Globus pallidus (tissue), 1 donor: ENCODE data around the gene ASTN1.

Experiments
- DNase-seq: peaks from one replicate; pipeline ENCODE4 v3.0.0-alpha.2; 2015; ENCODE audit warnings: low spot score

The ASTN1 gene

DNA sequence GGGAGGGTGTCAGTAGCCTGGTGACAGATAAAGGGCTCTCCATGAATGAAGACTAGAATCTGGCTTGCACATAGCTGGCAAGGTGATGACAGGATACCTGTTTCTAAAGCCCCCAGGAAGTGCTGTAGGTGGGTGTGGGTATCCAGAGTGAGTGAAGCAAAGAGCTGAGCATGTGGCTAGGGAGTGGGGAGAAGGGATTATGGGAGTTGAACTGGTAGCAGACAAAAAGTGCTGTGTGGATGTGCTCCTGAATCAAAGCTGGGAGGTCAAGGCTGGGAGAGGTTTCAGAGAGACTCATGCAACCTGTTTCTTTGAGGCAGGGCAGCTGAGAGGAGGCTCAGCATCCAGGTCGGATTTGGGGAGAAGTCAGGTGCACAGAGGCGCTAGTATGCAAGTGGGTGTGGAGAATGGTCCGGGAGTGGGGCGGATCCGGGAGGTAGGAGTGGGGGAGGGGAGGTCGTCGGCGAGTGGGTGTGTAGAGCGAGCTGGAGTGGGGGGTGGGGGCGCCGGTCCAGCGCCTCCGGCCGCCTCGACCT, 600 bp downstream of the ASTN1 start:
- DNase-seq: no peak

DNA sequence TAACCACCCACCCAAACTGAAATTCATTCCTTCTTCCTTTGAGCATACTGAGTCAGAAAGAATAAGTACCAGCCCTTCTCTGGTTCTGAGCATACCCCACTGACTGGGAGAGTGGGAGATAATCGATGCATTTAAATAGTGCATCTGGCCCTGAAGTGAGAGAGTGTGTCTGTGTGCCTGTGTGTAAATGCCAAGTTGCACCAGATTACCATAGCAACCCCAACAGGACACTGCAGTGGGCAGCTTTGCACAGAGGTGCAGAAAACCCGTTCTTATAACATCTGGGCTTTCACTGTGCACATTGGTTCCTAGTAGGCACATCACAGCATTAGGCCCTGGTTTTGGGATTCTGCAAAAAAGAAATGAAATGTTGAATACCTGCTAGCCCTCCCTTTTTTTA, 2.3 kb downstream of the ASTN1 start:
- DNase-seq: no peak

DNA sequence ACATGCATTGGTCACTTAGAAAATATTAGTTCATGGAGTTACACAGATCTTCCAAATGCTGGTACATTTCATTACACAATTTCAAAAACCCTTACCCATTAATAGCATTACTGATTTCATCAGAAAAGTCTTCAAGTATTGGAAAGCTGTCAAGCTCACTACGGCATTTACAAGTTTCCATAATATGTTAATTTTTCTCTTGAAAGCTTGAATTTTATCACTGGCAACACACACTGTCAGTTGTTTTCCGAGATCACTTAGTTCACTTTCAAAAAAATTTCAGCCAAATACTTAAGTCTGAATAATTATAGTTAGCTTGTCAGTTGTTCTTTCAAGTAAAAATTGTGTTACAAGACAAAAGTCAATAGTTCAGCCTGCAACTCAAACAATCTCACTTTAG, 18.0 kb downstream of the ASTN1 start:
- DNase-seq: no peak

DNA sequence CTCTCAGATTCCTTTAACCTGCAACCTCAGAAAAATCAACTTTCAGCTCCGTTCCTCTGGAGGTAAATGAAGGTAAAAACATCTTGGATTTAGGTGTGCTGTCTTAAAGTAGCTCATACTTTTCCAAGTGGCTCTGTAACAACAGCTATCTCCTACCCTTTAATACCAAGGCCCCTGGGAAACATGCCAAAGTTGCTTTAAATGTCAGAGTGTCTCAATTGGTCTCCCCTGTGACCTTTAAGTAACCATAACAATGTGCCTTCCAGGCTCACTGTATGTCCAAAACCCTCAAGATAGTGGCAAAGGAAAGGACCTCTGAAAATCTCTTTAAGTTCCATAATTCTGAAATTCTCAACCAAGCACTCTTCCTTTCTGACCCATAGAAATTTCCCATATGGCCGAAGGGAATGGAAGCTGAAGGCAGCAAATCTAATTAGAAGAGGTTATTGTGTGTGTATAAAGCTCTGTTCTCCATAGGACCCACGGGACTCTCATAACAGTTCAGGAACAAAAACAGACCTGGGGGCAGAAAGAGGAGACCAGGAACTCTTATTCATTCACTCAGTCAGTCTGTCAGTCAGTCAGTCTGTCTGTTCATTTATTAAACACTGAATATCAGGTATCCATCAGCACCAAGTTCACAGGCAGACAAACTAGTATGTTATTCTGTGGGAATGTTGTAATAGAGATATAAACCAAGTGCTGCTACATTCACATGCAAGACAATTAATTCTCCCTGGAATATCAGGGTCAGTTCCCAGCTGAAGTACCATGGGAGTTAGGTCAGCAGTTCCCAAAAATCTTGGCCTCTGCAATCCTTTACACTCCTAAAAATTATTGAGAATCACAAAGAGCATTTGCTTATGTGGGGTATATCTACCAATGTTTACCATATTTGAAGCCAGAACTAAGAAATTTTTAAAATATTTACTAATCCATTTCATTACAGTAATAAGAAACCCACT, 19.1 kb downstream of the ASTN1 start:
- no peak for DNase-seq

DNA sequence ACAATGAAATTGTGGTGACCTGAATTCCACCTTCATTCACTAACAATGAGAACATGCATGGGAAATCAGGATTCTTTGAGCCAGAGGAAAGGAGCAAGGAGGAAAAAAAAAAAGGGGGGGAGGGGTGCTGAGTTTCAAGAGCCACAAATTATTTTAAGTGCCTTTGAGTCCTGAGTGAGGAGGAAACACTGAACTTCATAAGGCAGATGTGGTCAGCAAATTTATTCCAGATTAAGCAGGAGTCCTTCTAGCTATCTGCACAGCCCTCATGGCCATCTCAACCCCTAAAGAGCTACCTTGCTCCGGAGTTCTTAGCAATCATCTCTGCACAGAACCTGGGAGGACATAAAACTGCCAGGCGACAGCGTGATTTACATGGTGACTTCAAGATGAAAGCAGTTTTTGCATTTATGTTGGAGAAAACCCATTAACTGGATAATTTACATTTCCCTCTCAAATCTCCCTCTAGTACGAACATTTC, 21.7 kb downstream of the ASTN1 start:
- no peak for DNase-seq

DNA sequence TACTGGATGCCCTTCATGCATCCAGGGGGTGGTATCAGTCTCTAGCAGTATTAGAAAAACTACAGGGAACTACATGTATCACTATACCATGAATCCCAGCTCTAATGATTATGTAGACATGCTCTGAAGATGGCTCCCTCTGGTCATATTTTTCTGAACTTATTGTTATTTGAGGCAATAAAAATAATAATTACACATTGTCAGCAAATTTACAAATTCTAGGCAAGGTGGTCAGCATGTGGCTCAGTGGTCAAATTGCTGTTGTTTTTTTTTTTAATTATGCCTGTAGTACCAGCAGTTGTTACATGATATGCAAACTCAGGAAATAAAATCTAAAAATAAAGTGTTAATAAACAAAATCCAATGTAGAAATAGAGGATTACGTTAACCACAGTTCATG, 22.5 kb downstream of the ASTN1 start:
- DNase-seq: no peak

DNA sequence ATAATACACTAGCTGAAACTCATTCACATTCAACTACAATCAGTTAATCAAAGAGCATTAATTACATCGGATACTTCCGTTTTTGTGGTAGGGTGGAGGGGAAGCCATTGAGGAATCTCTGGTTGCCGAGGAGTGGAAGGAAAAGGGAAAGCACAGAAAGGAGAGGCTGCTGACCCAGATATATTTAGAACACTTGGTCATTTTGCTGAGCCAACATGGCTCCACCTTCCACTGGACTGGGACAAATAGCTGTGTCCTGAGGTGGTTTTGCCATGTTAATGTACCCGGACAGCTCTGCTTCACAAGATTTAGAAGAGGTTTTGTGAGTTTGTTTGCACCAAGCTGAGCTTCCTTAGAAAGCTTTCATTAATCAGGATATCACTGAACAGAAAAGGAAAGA, 26.2 kb downstream of the ASTN1 start:
- DNase-seq: no peak

DNA sequence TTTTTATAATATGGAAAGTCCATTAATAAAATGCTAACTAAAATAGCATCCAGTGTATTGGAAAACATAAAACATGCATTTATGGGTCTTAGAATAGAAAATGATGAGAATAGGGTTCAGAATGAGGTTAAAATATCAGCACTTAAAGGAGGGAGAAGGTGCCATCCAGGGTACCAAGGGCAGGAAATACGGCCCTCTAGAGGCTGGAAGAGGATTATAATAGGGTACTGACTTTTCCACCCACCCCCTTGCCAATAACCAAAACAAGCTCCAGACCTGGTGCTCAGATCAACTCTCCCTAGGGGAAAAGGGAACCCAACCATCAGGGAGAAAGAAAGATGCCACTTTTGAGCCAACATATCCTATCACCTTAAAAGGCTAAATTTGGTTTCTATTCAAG, 26.7 kb downstream of the ASTN1 start:
- DNase-seq: no peak

DNA sequence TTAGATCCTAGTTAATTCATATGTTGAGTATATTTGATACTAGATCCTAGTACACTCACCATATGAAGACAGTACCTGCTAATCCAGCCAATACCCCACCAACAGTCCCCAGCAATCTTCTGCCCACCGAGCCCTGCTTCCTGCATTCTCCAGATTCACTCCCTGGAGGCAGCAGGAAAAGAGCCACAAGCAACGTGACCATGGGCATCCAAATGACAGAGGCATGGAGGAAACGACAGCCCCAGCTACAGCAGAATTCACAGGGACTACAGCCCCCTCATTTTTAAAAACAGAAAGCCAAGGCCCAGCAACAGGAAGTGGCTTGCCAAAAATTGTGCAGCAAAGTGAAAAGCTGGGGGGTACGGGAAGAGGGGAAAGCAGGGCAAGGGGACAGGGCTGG, 29.3 kb downstream of the ASTN1 start:
- no peak for DNase-seq

DNA sequence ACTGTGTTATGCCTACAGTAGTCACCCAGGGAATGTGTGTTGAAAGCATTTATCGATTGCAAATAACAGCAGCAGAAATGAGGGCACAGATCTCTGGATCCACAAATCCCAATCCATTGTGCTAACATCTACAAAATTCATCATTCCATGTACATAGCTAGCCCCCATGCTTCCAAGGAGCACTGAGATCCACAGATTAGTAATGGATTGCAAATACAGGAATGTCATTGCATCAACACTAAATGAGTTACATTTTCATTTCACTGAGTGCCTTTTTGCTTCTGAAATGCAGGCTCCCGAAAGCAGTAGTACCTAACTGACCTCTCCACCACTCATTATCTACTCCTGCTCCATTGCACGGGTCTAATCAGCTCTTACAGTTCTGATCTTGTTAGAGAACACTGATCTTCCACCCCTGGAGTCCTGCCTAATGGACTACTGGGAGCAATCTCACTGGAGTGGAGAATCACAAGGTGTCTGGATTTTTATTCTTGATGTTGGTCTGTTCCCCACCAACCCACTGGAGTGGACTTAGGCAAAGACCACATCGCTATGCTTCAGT, 30.5 kb downstream of the ASTN1 start:
- no peak for DNase-seq

DNA sequence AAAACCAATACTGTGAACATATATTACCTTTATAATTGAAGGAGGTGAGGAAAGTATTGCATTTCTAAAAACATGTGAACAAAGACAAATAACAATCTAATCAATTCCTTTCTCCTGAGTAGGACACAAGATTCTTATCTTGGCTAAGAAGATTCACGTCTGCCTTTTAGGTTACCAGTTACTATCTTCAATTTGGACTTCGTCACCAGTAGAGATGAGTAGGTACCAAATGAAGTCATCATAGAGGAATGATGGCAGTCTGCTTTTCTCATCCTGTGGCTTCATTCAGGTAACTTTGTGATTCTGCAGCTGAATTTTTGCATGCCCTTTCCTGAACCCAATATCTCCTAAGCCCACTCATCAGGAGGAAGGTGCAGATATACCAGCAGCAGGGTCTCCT, 32.4 kb downstream of the ASTN1 start:
- no peak for DNase-seq

DNA sequence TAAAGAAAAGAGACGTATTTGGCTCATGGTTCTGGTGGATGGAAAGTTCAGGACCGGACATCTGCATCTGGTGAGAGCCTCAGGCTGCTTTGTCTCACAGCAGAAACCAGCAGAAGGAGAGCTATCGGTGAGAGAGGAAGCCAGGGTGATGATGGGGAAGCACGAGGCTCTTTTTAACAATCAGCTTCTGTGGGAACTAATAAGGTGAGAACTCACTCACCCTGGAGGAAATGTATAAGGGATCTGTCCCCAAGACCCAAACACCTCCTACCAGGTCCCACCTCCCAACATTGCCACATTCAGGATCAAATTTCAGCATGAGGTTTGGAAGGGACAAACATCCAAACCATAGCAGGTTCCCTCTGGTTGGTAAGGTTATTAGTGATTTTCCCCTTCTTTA, 32.8 kb downstream of the ASTN1 start:
- DNase-seq: no peak

DNA sequence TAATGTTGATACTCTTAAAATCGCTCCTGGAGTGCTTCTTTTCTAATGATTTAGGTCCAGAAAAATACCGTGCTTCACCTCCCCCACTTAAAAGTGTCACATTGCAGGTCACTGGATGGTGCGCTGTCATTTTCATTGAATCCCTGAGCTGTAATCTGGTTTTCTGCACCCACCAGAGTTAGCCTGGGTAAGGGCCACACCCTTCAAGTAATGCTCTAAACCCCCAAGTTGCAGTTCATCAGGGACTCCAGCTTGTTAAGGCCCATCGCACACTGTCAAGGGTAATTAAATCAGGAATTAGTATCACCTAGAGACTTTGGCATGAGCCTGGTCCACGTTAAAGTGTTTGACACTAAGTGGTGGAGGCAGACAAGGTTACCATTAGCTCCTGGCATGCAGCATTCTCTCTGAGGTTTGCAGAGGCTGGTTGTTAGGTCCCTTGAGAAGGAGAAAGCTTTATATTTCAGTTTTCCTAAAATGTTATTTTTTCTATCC, 34.0 kb downstream of the ASTN1 start:
- DNase-seq: no peak

DNA sequence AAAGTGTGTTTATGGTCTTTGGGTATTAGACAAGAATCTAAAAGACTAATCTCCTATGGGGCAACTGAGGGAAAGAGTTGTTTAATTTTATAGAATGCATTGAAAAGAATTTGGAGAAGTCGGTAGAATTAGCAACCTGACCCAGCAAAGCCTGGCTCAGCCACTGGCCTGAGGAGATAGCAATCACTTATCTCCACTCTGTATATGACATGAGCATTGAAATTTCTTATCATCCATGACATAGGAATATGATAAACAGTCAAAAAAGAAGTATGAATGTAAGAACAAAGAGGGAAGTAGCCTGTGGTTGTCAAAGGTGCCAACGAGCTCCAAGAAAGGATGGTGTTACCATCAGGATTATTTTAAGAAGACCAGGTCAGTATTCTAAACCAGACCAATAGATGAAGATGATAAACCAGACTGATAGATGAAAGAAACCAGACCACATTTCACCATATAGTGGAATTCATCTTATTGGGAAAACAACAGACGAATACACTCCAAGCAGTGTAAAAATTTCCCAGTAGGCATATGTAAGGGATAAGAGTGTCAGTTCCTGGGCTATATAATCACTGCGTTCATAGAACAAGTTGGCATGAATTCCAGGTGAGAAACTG, 35.7 kb downstream of the ASTN1 start:
- DNase-seq: no peak

DNA sequence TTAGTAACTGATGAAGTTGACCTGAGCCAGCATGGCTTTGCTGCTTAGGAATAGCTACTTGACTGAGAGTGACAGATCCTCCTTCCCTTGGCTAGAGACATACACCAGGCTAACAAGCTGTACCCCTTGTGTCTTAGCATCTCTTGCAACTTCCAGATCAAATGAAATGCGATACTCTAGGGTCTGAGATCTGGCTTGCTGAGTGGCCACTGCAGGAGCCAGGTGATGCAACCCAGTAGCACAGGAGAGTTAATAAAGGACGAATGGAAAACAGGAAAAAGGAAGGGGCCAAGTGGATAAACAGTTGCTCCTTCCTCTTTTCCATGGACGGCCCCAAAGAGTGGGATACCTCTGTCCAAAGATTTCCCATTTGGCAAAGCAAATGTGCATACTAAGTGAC, 38.2 kb downstream of the ASTN1 start:
- no peak for DNase-seq

DNA sequence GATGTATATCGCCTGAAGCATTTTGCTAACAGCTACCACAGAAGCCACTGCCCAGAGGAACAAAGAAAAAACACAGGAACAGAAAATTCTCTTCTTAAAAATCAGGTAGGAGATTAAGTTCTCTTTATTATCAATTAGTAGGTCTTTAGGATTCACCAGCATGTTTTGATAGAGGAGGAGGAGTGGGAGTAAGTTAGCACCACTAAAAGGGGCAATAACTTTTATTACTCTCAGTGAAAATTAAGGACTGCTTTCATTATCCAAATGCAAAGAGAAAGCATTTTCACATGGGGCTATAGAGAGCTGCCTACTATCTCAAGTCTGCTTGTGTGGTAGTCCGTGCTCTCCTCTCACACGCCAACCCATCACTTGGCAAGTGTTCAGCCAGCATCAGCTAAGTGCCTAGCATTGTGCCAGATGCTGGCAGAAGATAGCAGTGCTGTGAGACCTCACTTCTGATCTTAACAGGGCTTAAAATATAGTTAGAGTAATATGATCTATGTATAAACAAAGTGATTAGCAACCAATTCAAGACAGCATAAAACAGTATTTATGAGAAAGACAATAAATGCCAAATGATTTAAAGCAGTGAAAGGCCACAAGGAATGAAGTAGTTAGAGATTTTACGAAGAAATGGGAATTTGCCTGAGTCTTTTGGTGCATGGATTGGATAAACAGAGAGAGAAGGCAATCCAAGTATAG, 39.8 kb downstream of the ASTN1 start:
- no peak for DNase-seq

DNA sequence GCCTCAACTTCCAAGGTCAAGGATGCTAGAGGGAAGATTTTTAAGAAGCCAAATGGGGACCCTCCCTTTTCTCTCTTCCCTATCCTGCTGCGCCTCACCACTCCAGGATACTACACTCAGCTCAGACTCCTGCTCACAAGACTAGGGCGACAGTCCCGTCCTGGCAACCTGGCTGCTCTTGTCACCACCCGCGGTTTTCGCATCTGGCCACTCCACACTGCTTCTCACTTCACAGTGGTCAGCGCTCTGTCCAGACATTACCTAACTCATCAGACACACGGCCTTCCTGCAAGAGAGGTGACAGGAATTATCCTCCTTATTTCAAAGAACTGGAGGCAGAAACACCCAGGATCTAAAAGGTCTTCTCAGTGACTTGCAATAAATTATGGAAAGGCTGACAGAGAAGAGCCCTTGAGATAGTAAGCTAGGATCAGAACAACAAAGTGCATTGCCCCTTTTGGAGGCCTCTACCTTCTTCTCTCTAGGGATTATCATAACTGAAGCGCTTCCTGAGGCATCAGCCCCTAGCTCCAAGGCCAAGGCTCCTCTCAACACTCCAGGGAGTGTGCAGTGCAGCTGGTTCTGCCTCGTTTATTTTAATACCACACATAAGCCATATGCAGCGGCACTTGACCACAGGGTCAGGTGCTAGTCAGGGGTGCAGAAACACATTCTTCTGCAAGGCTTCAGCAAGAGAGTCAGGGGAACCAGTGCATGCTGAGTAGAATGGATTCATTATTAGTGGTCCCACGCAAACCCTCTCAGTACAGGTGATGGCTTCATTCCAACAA, 41.9 kb downstream of the ASTN1 start:
- DNase-seq: no peak

DNA sequence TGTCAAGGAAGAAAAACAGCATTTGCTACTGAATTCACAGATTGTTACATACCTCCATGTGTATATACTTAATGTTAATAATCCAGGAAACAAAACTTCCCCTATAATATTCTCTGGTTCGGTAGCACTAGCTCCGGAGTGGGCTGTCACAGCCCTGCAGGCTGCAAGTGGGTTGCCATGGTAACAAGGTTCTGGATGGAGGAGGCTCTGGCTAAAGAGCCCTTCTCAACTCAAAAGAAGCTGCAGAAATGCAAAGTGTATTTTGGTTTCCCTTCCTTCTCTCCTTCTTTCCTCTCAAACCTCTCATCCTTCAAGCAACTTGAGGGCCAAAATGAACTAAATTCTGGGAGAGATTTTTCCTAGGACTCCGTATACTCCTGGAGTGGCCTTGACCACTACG, 45.2 kb downstream of the ASTN1 start:
- no peak for DNase-seq

DNA sequence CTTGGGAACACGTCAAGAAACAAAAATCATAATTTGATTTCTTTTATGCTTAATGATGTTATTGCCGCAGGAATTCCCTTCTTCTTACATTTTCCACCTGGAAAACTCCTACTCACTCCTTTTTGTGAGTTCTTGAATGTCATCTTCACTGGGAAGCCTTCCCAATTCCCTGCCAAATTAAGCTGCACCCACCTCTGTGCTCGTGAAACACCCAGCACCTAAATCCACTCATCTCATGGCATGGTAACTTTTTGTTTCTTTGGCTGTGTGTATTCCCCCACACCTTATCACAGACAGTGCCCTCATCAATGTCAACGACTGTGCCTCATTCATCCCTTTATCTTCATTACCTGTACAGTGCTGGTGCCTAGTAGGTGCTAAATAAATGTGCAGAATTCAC, 45.6 kb downstream of the ASTN1 start:
- DNase-seq: no peak

DNA sequence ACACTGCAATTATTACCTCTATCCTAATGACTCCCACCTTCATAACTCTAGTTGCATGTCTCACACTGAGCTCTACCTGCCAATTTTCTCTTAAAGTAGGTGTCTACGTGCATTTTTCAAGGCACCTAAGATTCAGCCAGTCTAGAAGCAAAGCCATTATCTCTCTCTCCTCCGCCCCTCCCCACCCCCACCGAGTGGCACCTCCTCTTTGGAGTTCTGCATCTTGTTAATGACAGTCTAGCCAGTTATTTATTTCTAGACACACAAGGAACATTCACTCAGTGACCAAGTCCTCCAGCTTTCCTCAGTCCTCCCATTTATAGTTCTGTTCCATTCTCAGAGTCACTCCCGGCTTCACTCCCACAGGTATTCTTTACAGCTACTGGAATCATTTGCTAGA, 47.6 kb downstream of the ASTN1 start:
- no peak for DNase-seq
